Right lobe of liver (tissue), 6 donors: ENCODE measurements around the gene PNRC1. TPM values are rescaled to one million over a fixed set of nuclear protein-coding genes. Genes with fewer than 3 reads are reported as not detected.

Experiments used
- ATAC-seq, 4 donors: fragments of 200-7000 bp; cut with Tn5 transposase; one replicate each; pipeline ENCODE4 v1.9.1; 2020; ENCODE audit warnings: mild to moderate bottlenecking in 4 of 4, moderate library complexity in 4 of 4
- DNase-seq, 3 donors: peaks; one replicate each; pipeline ENCODE4 v3.0.0-alpha.2; 2020
- H3K27ac ChIP-seq, 3 donors: fragments of 200-600 bp; one replicate each; pipeline ENCODE4 v1.8.0; 2022
- H3K27me3 ChIP-seq, 2 donors: fragments of 200-600 bp; one replicate each; pipeline ENCODE4 v1.8.0; 2022
- H3K36me3 ChIP-seq, 4 donors: fragments of 200-600 bp; sonication (generic) in 1 of 4; one replicate each; pipeline versions ENCODE4 v1.5.1 to v1.8.0; 2017 to 2022; ENCODE audit warnings: control low read depth in 1 of 4
- H3K4me1 ChIP-seq, 4 donors: fragments of 200-600 bp; sonication (generic) in 1 of 4; one replicate each; pipeline versions ENCODE4 v1.5.1 to v1.8.0; 2017 to 2022; ENCODE audit warnings: control low read depth in 1 of 4
- H3K4me3 ChIP-seq, 3 donors: fragments of 200-600 bp; one replicate each; pipeline ENCODE4 v1.8.0; 2022
- H3K9me3 ChIP-seq, 4 donors: fragments of 200-600 bp; sonication (generic) in 1 of 4; one replicate each; pipeline versions ENCODE4 v1.5.1 to v1.8.0; 2017 to 2022; ENCODE audit warnings: control low read depth in 1 of 4
- POLR2A ChIP-seq: fragments of 450-650 bp; IDR thresholded peaks from one replicate; pipeline ENCODE4 v1.6.1; 2017; ENCODE audit warnings: antibody characterized with exemption, mild to moderate bottlenecking
- WGBS: methylation state at CpG from one replicate; pipeline ENCODE4 v1.1.6; 2018; ENCODE audit warnings: low coverage, low lambda C conversion rate; ENCODE audit not compliant: insufficient coverage; ENCODE audit errors: missing lambda C conversion rate; 5-methylcytosine and 5-hydroxymethylcytosine counted together
- intact Hi-C, 2 donors: fragments of 100-400 bp; cut with DNase I; formaldehyde crosslinking; loops; one replicate each; pipeline versions ENCODE4 v1.11.2 to v1.14.1; 2022
- total RNA-seq, 6 experiments: library from RNA; depleted of rRNA in 2 of 6; stranded (reverse); fragments of >200 nt in 2 of 6; fragmentation: NEBNext Ultra II Directional in 3 of 6; extraction: Animal tissue kit (Norgen Biotek cat#: 25700) in 3 of 6; gene quantifications; one replicate each; pipeline versions ENCODE4 v1.1.0 to v1.2.4, GENCODE V29; 2016 to 2023
- TF ChIP-seq, protein P1 (sequence below), 4 donors: fragments of 200-600 bp in 3 of 4; fragments of 450-650 bp in 1 of 4; IDR thresholded peaks; one replicate each; pipeline versions ENCODE4 v1.5.1 to v1.8.0; 2016 to 2022; ENCODE audit warnings: antibody characterized with exemption in 4 of 4, mild to moderate bottlenecking in 2 of 4
- donor health status: DM: no; HTN: yes; CAD: no.
- donor health status: DM: no; HTN: no; CAD: no.
- donor health status: DM: no; HTN: no; CAD: no.
- donor health status: DM: no; HTN: yes; CAD: no.
- donor health status: DM: no; HTN: yes; CAD: no.

The PNRC1 gene
- total RNA-seq, 6 experiments from 2014 or later = 55.4 to 182 (median 105) TPM

DNA sequence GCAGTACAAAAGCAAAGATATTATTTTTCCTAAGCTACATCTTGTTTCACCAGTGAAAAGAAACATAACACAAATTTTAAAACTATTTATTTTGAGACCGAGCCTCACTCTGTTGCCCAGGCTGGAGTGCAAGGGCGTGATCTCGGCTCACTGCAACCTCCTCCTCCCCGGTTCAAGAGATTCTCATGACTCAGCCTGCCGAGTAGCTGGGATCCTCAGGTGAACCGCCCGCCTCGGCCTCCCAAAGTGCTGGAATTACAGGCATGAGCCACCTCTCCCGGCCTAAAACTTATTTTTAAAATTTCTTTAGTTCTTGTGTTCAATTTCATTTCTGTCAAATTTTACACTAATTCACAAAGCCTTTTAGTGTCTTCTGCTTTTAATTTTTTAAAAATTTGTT, 31.4 kb downstream of the PNRC1 start:
- DNase-seq (no peak), ATAC-seq (no peak)
- no peaks in the 10 kb centered on the region for H3K4me1 ChIP-seq
- no peak for TF ChIP-seq POLR2A
- TF ChIP-seq, protein P1, sequence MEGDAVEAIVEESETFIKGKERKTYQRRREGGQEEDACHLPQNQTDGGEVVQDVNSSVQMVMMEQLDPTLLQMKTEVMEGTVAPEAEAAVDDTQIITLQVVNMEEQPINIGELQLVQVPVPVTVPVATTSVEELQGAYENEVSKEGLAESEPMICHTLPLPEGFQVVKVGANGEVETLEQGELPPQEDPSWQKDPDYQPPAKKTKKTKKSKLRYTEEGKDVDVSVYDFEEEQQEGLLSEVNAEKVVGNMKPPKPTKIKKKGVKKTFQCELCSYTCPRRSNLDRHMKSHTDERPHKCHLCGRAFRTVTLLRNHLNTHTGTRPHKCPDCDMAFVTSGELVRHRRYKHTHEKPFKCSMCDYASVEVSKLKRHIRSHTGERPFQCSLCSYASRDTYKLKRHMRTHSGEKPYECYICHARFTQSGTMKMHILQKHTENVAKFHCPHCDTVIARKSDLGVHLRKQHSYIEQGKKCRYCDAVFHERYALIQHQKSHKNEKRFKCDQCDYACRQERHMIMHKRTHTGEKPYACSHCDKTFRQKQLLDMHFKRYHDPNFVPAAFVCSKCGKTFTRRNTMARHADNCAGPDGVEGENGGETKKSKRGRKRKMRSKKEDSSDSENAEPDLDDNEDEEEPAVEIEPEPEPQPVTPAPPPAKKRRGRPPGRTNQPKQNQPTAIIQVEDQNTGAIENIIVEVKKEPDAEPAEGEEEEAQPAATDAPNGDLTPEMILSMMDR (IDR thresholded peaks at IDR 0.05) = no peak
- H3K27ac ChIP-seq = no peak overlapping the region
- H3K9me3 ChIP-seq = no peaks in the 10 kb centered on the region
- H3K4me3 ChIP-seq = no peak overlapping the region
- WGBS = 95% methylated on average over 9 of the region's 9 CpGs
- H3K36me3 ChIP-seq = no peaks in the 10 kb centered on the region
- intact Hi-C loops = loop anchor here in 1 of 2 donors (10.0 kb wide), 1 partner anchor 133 kb away; no protein-coding TSS in a partner anchor
- H3K27me3 ChIP-seq = no peaks in the 10 kb centered on the region

DNA sequence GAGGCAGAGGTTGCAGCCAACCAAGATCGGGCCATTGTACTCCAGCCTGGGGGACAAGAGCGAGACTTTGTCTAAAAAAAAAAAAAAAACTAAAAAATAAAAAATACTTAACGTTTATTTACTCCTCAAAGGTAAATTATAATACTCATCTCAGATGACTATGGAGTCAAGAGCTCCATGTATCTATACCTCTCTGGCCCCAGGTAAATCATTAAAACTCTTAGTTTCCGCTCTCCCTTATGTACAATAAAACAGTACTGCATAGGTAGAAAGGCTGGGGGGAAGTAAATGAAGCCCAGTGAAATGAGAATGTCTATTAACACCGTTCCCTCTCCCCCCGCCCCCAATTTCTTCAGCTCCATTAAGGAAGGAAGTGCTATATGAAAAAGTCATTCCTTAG, 36.2 kb downstream of the PNRC1 start:
- peak overlapping the region in 1 of 3 donors; percentile 61 for H3K4me3 ChIP-seq
- intact Hi-C loops = loop anchor here in 1 of 2 donors (10.0 kb wide), 1 partner anchor 128 kb away; no protein-coding TSS in a partner anchor
- 76% methylated on average over 6 of the region's 6 CpGs for WGBS
- ATAC-seq = no peak
- no peak overlapping the region for H3K27ac ChIP-seq
- H3K4me1 ChIP-seq = no peaks in the 10 kb centered on the region
- no peaks in the 10 kb centered on the region for H3K36me3 ChIP-seq
- H3K27me3 ChIP-seq = no peaks in the 10 kb centered on the region
- no peak for TF ChIP-seq POLR2A
- TF ChIP-seq, protein P1 (IDR thresholded peaks at IDR 0.05) = no peak
- no peaks in the 10 kb centered on the region for H3K9me3 ChIP-seq
- no peak for DNase-seq

DNA sequence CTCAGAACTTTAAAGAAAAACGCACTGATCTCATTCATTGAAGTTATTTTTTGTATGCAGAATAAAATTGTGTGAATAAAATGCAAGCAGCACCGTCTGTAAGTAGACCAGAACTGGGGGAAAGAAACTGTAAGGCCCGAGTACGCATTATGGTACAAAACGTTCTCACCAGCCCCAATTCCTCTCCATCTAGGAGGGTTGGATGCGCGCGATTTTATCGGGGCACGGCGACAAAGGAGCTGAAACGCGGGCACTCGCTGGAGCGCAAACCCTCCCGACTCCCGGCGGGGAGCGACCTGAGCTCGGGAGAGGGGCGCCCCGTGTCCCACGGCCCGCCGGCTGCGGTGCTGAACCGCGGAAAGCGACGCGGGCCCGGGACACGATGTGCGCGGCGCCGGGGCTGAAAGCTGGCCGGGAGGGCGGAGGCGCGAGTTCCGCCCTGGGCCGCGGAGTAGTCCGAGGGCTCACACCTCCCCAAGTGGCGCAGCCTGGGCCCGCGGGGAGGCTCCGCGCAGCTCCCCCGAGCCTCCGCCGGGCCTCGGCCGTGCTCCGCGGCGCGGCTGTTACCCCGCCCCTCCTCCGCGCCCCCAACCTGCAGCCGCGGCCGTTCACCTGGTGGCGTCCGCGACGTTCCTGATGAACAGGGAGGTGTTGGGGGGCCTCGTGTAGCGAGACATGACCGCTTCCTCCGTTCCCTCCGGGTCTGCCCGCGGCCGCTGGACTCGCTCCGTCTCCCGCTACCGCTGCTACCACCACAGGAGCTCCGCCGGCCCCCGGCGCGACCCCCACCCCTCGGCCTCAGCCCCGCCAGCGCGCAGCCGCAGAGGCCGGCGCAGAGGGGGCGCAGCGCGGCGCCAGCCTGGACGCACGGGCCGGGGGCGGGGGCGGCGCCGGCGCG, 36.9 kb downstream of the PNRC1 start, which contains the start of gene SRSF12:
Gene SRSF12, minus strand, starts transcription at position 861 of the 898 bp plus-strand sequence. Its CDS starts 184 bp downstream, at position 677.
- intact Hi-C loops = loop anchor here in 1 of 2 donors (10.0 kb wide), 1 partner anchor 127 kb away; no protein-coding TSS in a partner anchor
- Histone ChIP-seq H3K36me3 (no peaks in the 10 kb centered on the region), H3K27me3 (no peaks in the 10 kb centered on the region), H3K4me1 (no peaks in the 10 kb centered on the region), H3K27ac (peak within 1 kb of the TSS in 1 of 3 donors; percentile 4), H3K9me3 (no peaks in the 10 kb centered on the region), H3K4me3 (peak within 1 kb of the TSS; percentile 50 to 61 (median 61))
- TF ChIP-seq, protein P1 (IDR thresholded peaks at IDR 0.05) = no peak
- no peak for TF ChIP-seq POLR2A
- 1% methylated on average over 45 of the region's 106 CpGs for WGBS
- DNase-seq (peak; percentile 56 to 65 (median 64)), ATAC-seq (peak; percentile 72 to 93 (median 90))

DNA sequence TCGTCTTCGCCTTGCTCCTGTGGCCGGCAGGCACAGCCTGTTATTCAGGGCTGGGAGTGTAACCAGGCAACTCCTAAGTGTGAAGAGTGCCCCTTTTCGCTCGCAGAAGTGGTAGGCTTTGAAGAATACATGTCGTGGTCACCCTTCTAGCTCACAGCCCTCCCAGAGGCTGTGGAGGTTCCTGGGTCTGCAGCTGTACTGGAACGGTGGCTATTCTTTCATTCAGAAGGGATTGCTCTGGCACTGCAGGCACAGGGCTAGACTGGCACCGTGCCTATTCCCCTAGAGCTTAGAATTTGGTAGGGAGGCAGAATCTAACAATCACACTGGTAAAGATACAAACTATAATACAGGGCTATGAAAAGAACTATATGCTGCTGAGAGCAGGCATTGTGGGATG, 38.4 kb downstream of the PNRC1 start:
- H3K27ac ChIP-seq = no peak overlapping the region
- WGBS = 87% methylated on average over 6 of the region's 8 CpGs
- no peaks in the 10 kb centered on the region for H3K36me3 ChIP-seq
- no peaks in the 10 kb centered on the region for H3K27me3 ChIP-seq
- no peak for ATAC-seq
- DNase-seq = no peak
- intact Hi-C loops = loop anchor here in 1 of 2 donors (10.0 kb wide), 1 partner anchor 126 kb away; no protein-coding TSS in a partner anchor
- TF ChIP-seq, protein P1 (IDR thresholded peaks at IDR 0.05) = no peak
- TF ChIP-seq POLR2A = no peak
- H3K9me3 ChIP-seq = no peaks in the 10 kb centered on the region
- H3K4me1 ChIP-seq = no peaks in the 10 kb centered on the region
- no peak overlapping the region for H3K4me3 ChIP-seq
